SK-N-MC (cell line): Measurements from ENCODE around the gene PAGR1.

ENCODE experiments used
- DNase-seq: peaks from one replicate; pipeline ENCODE4 v3.0.0-alpha.2; 2011; ENCODE audit warnings: low read depth, low spot score
- H3K27ac ChIP-seq: fragments of 200-600 bp; sonication (generic); 2 replicates; pipeline ENCODE4 v1.5.1; 2016; ENCODE audit warnings: mixed run types
- H3K36me3 ChIP-seq: fragments of 200-600 bp; sonication (generic); 2 replicates; pipeline ENCODE4 v1.6.1; 2017; ENCODE audit warnings: antibody characterized with exemption, low read length, mixed read lengths; ENCODE audit not compliant: insufficient read depth
- H3K4me3 ChIP-seq: fragments of 200-600 bp; sonication (generic); 2 replicates; pipeline ENCODE4 v1.5.1; 2016
- H3K9ac ChIP-seq: fragments of 200-600 bp; sonication (generic); 2 replicates; pipeline ENCODE4 v1.8.0; 2017; ENCODE audit warnings: mixed run types, mixed read lengths; ENCODE audit not compliant: insufficient read length
- H3K9me3 ChIP-seq: fragments of 200-600 bp; sonication (generic); 2 replicates; pipeline ENCODE4 v1.6.1; 2017; ENCODE audit warnings: low read depth, mild to moderate bottlenecking, antibody characterized with exemption, low read length, moderate library complexity, mixed read lengths
- EZH2 ChIP-seq: fragments of 200-600 bp; sonication (generic); IDR thresholded peaks from one replicate; pipeline ENCODE4 v1.6.1; 2017; ENCODE audit warnings: antibody characterized with exemption
- FOXP2 ChIP-seq: optimal IDR thresholded peaks from 2 replicates; pipeline ENCODE3; 2011; ENCODE audit warnings: mild to moderate bottlenecking, moderate library complexity; ENCODE audit not compliant: insufficient read depth; ENCODE audit errors: extremely low read length, control extremely low read depth
- POLR2AphosphoS5 ChIP-seq: IDR thresholded peaks from 2 replicates; pipeline ENCODE4 v1.6.1; 2012; ENCODE audit warnings: mild to moderate bottlenecking, low read depth, low read length, borderline replicate concordance

PAGR1 gene

GRCh38 chr16:29849505-29849904 lies 33.6 kb downstream of the PAGR1 start:
- DNase-seq = no peak
- TF ChIP-seq POLR2AphosphoS5 (no peak), FOXP2 (no peak), EZH2 (no peak)
- no peaks in the 10 kb centered on the region for H3K9me3 ChIP-seq
- no peaks in the 10 kb centered on the region for H3K36me3 ChIP-seq
- no peak overlapping the region for H3K27ac ChIP-seq
- no peak overlapping the region for H3K4me3 ChIP-seq
- no peak overlapping the region for H3K9ac ChIP-seq

GRCh38 chr16:29850998-29851397 lies 35.0 kb downstream of the PAGR1 start:
- no peaks in the 10 kb centered on the region for H3K9me3 ChIP-seq
- H3K9ac ChIP-seq = no peak overlapping the region
- no peak overlapping the region for H3K4me3 ChIP-seq
- H3K36me3 ChIP-seq = no peaks in the 10 kb centered on the region
- H3K27ac ChIP-seq = no peak overlapping the region
- DNase-seq = no peak
- TF ChIP-seq EZH2 = no peak
- no peak for TF ChIP-seq POLR2AphosphoS5

- H3K4me3 ChIP-seq = no peak overlapping the region
- TF ChIP-seq POLR2AphosphoS5 (peak; percentile 21; the same call in 1 of the 2 replicates), FOXP2 (no peak)
- no peaks in the 10 kb centered on the region for H3K9me3 ChIP-seq
- 0 out of 2 replicates have a peak overlapping the region, but pooled peaks have one; percentile 26 for H3K27ac ChIP-seq
- no peaks in the 10 kb centered on the region for H3K36me3 ChIP-seq
- peak; percentile 10 for DNase-seq
- H3K9ac ChIP-seq = no peak overlapping the region
Observed at GRCh38 chr16:29852654-29853053, 36.7 kb downstream of the PAGR1 start.

GRCh38 chr16:29854520-29855100 lies 38.7 kb downstream of the PAGR1 start:
- no peak for TF ChIP-seq EZH2
- TF ChIP-seq FOXP2 = no peak
- no peak for TF ChIP-seq POLR2AphosphoS5
- DNase-seq = no peak
- Histone ChIP-seq H3K4me3 (no peak overlapping the region), H3K9me3 (no peaks in the 10 kb centered on the region), H3K9ac (no peak overlapping the region), H3K27ac (no peak overlapping the region), H3K36me3 (peaks cover 5% of the 10 kb centered on the region; the same call in 1 of the 2 replicates)

- TF ChIP-seq FOXP2 (no peak), POLR2AphosphoS5 (no peak), EZH2 (no peak)
- no peak for DNase-seq
- Histone ChIP-seq H3K27ac (no peak overlapping the region), H3K9me3 (no peaks in the 10 kb centered on the region), H3K4me3 (no peak overlapping the region), H3K9ac (no peak overlapping the region), H3K36me3 (peaks cover 5% of the 10 kb centered on the region; the same call in 1 of the 2 replicates)
Observed at GRCh38 chr16:29857133-29857760, 41.3 kb downstream of the PAGR1 start.

- H3K36me3 ChIP-seq = peaks cover 5% of the 10 kb centered on the region; the same call in 1 of the 2 replicates
- no peak overlapping the region for H3K27ac ChIP-seq
- no peak overlapping the region for H3K4me3 ChIP-seq
- no peaks in the 10 kb centered on the region for H3K9me3 ChIP-seq
- no peak for DNase-seq
- TF ChIP-seq FOXP2 (no peak), POLR2AphosphoS5 (no peak), EZH2 (no peak)
- H3K9ac ChIP-seq = no peak overlapping the region
Observed at GRCh38 chr16:29858149-29858849, 42.3 kb downstream of the PAGR1 start.

- TF ChIP-seq POLR2AphosphoS5 (no peak), EZH2 (no peak), FOXP2 (no peak)
- no peak overlapping the region for H3K27ac ChIP-seq
- no peaks in the 10 kb centered on the region for H3K9me3 ChIP-seq
- H3K9ac ChIP-seq = no peak overlapping the region
- H3K4me3 ChIP-seq = no peak overlapping the region
- peaks cover 5% of the 10 kb centered on the region; the same call in 1 of the 2 replicates for H3K36me3 ChIP-seq
- no peak for DNase-seq
Observed at GRCh38 chr16:29858974-29859373, 43.0 kb downstream of the PAGR1 start.

GRCh38 chr16:29860218-29860617 lies 44.3 kb downstream of the PAGR1 start:
- peaks cover 5% of the 10 kb centered on the region; the same call in 1 of the 2 replicates for H3K36me3 ChIP-seq
- no peak overlapping the region for H3K27ac ChIP-seq
- no peaks in the 10 kb centered on the region for H3K9me3 ChIP-seq
- no peak overlapping the region for H3K4me3 ChIP-seq
- TF ChIP-seq FOXP2 = no peak
- TF ChIP-seq POLR2AphosphoS5 = no peak
- TF ChIP-seq EZH2 = no peak
- H3K9ac ChIP-seq = no peak overlapping the region
- DNase-seq = no peak
